ENCODE results near the gene MICA.
"Not testable (repeated sequence)": the region's sequence is repeated elsewhere in the genome, so short reads cannot be mapped to it uniquely, and the experiment has no call there.

MICA gene

DNA sequence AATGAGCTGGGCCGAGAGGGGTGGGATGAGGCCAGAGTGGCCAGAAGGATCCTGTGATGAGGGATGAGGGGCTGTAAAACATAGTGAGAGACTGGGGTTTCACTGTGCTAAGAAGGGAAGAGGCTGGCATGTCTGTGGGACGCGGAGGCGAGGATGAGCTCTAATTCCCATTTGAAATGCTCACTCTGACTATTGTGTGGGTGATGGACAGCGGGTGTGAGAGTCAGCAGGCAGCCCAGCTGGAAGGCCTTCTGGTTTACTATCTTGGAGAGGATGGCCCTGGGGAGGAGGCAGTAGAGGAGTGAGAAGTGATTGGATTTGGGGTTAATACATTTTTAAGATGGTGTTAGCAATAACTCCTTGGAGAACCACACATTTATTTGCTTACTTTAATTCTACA is 9.5 kb upstream of the MICA start:
- TF ChIP-seq, protein P1, sequence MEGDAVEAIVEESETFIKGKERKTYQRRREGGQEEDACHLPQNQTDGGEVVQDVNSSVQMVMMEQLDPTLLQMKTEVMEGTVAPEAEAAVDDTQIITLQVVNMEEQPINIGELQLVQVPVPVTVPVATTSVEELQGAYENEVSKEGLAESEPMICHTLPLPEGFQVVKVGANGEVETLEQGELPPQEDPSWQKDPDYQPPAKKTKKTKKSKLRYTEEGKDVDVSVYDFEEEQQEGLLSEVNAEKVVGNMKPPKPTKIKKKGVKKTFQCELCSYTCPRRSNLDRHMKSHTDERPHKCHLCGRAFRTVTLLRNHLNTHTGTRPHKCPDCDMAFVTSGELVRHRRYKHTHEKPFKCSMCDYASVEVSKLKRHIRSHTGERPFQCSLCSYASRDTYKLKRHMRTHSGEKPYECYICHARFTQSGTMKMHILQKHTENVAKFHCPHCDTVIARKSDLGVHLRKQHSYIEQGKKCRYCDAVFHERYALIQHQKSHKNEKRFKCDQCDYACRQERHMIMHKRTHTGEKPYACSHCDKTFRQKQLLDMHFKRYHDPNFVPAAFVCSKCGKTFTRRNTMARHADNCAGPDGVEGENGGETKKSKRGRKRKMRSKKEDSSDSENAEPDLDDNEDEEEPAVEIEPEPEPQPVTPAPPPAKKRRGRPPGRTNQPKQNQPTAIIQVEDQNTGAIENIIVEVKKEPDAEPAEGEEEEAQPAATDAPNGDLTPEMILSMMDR (IDR thresholded peaks at IDR 0.05; ENCODE audit: control insufficient read depth, insufficient read depth, low read depth, low read length, missing control alignments): no peak
- no peak for DNase-seq (ENCODE audit: low read depth)
- H3K4me3 ChIP-seq (ENCODE audit: control insufficient read depth, low read depth, low read length): no peak overlapping the region

DNA sequence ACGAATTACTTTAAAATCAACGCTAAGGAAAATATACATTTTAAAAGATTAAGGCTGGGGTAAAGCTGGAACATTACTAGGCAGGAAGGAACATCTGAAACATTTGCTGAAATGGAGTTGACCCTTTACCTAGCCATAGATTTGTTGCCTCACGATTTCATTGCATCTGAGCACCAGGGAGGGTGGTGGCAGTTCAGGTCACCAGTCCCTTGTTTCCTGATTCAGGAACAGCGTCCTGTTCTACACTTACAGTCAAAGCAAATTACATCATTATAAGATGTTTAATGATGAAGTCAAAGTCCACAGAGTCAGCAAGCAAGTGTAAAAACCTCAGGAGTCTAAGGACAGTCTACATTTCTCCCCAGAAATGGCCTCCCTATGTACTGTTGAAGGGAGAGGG is 9.0 kb upstream of the MICA start:
- DNase-seq (ENCODE audit: low read depth): no peak
- TF ChIP-seq, protein P1 (IDR thresholded peaks at IDR 0.05; ENCODE audit: control insufficient read depth, insufficient read depth, low read depth, low read length, missing control alignments): no peak
- no peak overlapping the region for H3K4me3 ChIP-seq (ENCODE audit: control insufficient read depth, low read depth, low read length)

DNA sequence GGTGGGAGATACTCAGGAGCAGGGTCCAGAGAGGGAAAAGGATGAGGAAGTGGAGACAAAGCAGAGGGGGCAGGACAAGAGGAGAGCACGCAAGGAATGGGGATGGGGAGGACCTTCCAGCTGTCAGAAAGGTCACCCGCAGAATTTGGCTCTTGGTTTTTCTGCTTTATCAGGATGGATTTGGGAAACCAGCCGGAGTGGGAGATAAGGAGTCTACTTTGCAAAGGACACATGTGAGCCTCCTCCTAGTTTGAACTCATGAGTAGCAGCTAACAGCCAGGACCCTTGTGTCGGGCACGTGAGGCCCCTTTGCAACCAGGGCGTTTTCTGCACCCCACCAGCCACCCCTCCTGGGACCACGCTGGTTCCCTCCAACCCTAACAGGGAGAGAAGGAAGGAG is 7.6 kb upstream of the MICA start:
- no peak for DNase-seq (ENCODE audit: low read depth)
- H3K4me3 ChIP-seq (ENCODE audit: control insufficient read depth, low read depth, low read length): no peak overlapping the region
- TF ChIP-seq, protein P1 (IDR thresholded peaks at IDR 0.05; ENCODE audit: control insufficient read depth, insufficient read depth, low read depth, low read length, missing control alignments): no peak

DNA sequence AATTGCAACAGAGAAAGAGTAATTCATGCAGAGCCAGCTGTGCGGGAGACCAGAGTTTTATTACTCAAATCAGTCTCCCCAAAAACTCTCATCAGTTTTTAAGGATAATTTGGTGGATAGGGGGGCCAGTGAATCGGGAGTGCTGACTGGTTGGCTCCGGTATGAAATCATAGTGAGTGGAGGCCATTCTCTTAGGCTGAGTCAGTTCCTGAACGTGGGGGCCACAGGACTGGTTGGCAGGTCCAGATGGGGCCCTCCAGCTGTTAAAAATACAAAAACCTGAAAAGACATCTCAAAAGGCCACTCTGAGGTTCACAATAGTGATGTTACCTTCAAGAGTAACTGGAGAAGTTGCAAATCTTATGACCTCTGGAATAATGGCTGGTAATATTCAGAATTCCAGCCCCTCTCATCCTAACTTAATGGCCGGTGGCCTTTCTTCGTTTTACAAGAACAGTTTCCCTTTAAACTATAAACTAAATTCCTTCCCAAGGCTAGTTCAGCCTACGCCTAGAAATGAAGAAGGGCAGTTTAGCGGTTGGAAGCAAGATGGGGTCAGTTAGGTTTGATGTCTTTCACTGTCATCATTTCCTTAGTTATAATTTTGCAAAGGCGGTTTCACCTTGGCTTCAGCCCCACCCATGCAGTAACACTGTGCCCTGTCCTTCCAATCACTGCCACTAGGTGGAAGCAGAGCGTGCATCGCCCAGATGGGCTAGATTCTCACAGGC is 6.8 kb upstream of the MICA start:
- TF ChIP-seq, protein P1 (IDR thresholded peaks at IDR 0.05; ENCODE audit: control insufficient read depth, insufficient read depth, low read depth, low read length, missing control alignments): peak; percentile 87
- H3K4me3 ChIP-seq (ENCODE audit: control insufficient read depth, low read depth, low read length): no peak overlapping the region
- no peak for DNase-seq (ENCODE audit: low read depth)

DNA sequence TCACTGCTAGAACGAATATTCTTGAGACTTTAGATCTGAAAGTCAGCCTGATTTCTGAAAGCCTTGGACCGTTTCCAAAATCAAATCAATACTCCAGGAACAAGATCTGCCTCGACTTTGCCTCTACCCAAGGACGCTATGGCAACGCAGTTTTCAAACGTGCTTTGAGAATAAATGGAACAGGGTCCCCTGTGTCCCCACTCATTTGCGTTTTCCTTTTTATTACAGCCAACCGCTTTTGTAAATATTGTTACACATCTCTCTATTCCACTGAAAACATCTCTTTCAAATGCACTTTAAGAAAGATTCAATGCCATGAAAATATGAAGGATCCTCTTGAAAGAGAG is 6.3 kb upstream of the MICA start:
- DNase-seq (ENCODE audit: low read depth); H3K4me3 ChIP-seq (ENCODE audit: control insufficient read depth, low read depth, low read length): not testable (repeated sequence)

DNA sequence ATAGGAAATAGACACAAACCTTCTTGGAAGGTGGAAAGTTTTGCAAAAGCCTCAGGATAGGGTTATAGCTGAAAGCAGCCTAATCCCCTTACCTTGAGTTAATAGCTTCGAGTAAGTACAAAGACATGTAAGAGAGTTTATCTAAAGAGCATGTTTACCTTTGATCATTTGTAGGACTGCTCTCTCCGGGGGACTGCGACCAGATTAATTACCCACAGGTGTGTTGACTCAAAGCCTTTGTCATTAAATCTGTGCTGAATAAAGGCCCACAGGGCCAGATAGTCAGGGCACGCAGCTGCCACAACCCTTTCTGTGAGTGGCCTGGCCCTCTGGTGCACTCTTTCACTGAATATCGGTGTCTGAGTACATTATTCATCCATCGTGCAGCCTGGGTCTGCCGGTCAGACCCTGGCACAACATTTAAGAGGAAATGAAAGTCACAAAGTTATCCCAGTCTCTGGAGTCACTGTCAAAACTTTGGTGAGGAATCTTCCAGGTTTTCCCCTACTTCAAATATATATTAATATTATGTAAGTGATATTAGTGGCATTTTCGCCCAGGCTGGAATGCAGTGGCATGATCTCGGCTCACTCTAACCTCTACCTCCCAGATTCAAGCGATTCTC is 5.4 kb upstream of the MICA start:
- DNase-seq (ENCODE audit: low read depth): no peak
- H3K4me3 ChIP-seq (ENCODE audit: control insufficient read depth, low read depth, low read length): no peak overlapping the region
- TF ChIP-seq, protein P1 (IDR thresholded peaks at IDR 0.05; ENCODE audit: control insufficient read depth, insufficient read depth, low read depth, low read length, missing control alignments): no peak

DNA sequence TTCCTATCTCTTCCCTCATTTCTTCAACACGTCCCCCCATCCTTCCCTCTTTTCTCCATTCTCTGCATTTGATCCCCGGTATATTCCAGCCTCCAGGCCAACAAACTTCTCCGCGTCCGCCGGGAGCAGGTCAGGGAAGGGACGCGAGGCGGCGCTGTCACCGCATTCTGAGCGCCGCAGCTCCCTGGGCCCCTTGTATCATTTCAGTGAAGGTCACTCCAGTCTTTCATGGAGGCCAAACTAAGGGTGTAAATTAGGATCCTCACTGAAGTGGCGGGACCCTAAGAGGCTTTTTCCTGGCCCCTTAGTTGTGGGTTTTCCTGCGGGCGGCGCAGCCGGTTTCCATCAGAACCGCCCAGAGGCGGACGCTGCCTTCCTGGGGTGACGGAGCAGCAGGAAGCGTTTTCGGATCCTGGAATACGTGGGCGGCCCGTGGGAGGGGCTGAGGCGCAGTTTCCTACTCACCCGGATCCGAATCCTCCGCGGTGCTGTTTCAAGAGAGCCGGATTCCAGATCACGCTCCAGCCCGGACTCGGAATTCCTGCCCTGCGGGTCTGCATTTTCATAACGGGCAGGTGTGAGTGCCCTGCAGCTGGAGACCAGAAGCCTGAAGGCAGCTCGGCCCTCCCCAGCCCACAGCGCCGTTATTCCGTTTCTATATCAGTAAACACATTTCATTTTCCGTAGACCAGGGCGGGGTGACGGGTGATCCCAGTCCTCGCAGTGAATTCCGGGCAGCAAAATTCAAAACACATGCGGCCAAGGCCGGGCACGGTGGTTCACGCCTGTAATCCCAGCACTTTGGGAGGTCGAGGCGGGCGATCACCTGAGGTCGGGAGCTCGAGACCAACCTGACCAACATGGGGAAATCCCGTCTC is 3.6 kb upstream of the MICA start:
- DNase-seq (ENCODE audit: low read depth): peak; percentile 55
- peak overlapping the region; percentile 70 for H3K4me3 ChIP-seq (ENCODE audit: control insufficient read depth, low read depth, low read length)
- TF ChIP-seq, protein P1 (IDR thresholded peaks at IDR 0.05; ENCODE audit: control insufficient read depth, insufficient read depth, low read depth, low read length, missing control alignments): peak; percentile 99

All from AG09309 (cell line).